Sigmoid colon (tissue), 7 donors: ENCODE measurements around the gene TASOR2. TPM values are rescaled to one million over a fixed set of nuclear protein-coding genes. Genes with fewer than 3 reads are reported as not detected.

ENCODE experiments used
- DNase-seq: peaks from one replicate; pipeline ENCODE4 v3.0.0-alpha.2; 2019
- H3K27ac ChIP-seq, 4 donors: fragments of 200-600 bp; sonication (generic); one replicate each; pipeline ENCODE4 v1.5.1; 2016 to 2019; ENCODE audit warnings: mild to moderate bottlenecking in 1 of 4
- H3K27me3 ChIP-seq, 3 donors: fragments of 200-600 bp; sonication (generic); one replicate each; pipeline ENCODE4 v1.5.1; 2019; ENCODE audit warnings: mild to moderate bottlenecking in 1 of 3
- H3K36me3 ChIP-seq, 4 donors: fragments of 200-600 bp; sonication (generic); one replicate each; pipeline ENCODE4 v1.5.1; 2016 to 2019
- H3K4me1 ChIP-seq, 4 donors: fragments of 200-600 bp; sonication (generic); one replicate each; pipeline ENCODE4 v1.5.1; 2017 to 2019
- H3K4me3 ChIP-seq, 4 donors: fragments of 200-600 bp; sonication (generic); one replicate each; pipeline ENCODE4 v1.5.1; 2017 to 2019; ENCODE audit warnings: mild to moderate bottlenecking in 2 of 4, moderate library complexity in 1 of 4
- H3K9me3 ChIP-seq, 4 donors: fragments of 200-600 bp in 3 of 4; sonication (generic) in 3 of 4; one replicate each; pipeline versions ENCODE4 v1.5.1 to v1.6.1; 2013 to 2019
- CTCF ChIP-seq, 4 experiments: fragments of 450-650 bp in 3 of 4; fragments of 200-600 bp in 1 of 4; IDR thresholded peaks; one replicate each; pipeline ENCODE4 v1.5.1; 2016 to 2019; ENCODE audit warnings: antibody characterized with exemption in 4 of 4, mild to moderate bottlenecking in 3 of 4, moderate library complexity in 2 of 4
- EP300 ChIP-seq, 4 donors: sonication (generic); formaldehyde crosslinking; IDR thresholded peaks; one replicate each; pipeline ENCODE4 v1.6.1; 2017; ENCODE audit warnings: antibody characterized with exemption in 4 of 4
- POLR2A ChIP-seq, 2 donors: fragments of 450-650 bp; IDR thresholded peaks; one replicate each; pipeline ENCODE4 v1.6.1; 2016; ENCODE audit warnings: antibody characterized with exemption in 2 of 2, mild to moderate bottlenecking in 2 of 2, moderate library complexity in 2 of 2
- POLR2AphosphoS5 ChIP-seq, 4 donors: sonication (generic); formaldehyde crosslinking; IDR thresholded peaks; one replicate each; pipeline ENCODE4 v1.6.1; 2017; ENCODE audit warnings: antibody characterized with exemption in 4 of 4
- WGBS, 2 donors: extraction: QIAGEN DNeasy Blood & Tissue Kit; methylation state at CpG; one replicate each; pipeline ENCODE4 v1.1.7; 2013; 5-methylcytosine and 5-hydroxymethylcytosine counted together
- intact Hi-C: fragments of 100-400 bp; cut with DNase I; formaldehyde crosslinking; loops from one replicate; pipeline ENCODE4 v1.15.1; 2023
- polyA plus RNA-seq, 3 donors: library from polyadenylated mRNA; stranded (reverse); fragments of 200-250 nt; gene quantifications; one replicate each; pipeline ENCODE4 v1.2.3, GENCODE V29; 2013
- total RNA-seq, 4 donors: library from RNA; depleted of rRNA; stranded (reverse); fragments of >200 nt; gene quantifications; one replicate each; pipeline ENCODE4 v1.1.0, GENCODE V29; 2016
- donor health status: healthy with polysubstance abuse.
- donor health status: Bipolar disorder and iron deficiency.
- donor health status: healthy.

TASOR2 gene
- total and polyA plus RNA-seq, 7 donors, result 3.5 to 66.7 (median 56.6) TPM

GRCh38 chr10:5645375-5645774, 39.3 kb upstream of the TASOR2 start:
- no peak overlapping the region for H3K4me3 ChIP-seq

DNA sequence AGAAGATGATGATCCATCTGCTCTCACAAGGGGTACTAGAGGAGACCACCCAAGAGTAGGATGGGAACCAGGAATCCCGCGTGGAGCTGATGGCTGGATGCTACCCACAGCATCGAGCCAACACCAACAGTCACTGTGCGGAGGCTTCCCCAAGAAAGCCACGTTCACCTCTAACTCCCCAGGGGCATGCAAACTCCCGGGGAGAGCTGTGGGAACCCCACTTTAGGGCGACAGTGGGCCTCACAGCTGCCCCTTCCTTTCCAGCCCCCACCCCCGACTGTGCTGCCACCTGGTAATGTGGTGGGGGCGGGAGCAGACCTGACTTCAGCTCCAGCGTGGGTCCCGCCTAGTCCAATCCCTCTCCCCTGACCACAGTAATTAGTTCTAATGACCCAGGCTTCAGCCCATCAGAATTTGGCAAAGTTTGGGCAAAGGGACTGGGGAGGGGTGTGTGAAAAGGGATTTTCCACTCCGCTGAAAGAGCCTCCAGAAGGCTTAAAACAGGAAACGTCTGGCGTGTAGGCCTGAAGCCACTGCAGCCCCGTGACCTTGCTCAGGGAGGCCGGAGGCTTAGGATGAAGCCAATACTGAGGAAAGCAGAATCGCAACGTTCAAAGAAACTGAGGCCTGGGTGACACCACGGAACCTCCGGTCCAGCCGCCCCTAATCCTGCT, 38.6 kb upstream of the TASOR2 start:
- 70 to 78% methylated on average over 21 of the region's 21 CpGs for WGBS, 2 donors
- TF ChIP-seq CTCF (IDR thresholded peaks at IDR 0.05) (no peak), POLR2A (IDR thresholded peaks at IDR 0.05) (no peak), EP300 (IDR thresholded peaks at IDR 0.05) (no peak), POLR2AphosphoS5 (IDR thresholded peaks at IDR 0.05) (no peak)
- intact Hi-C loops, result no loop called here
- H3K27ac ChIP-seq, result peak overlapping the region; percentile 41 to 68 (median 55)
- peaks cover 0 to 77% (median 21%) of the 10 kb centered on the region in 4 donors for H3K36me3 ChIP-seq
- no peaks in the 10 kb centered on the region for H3K4me1 ChIP-seq
- no peak overlapping the region for H3K4me3 ChIP-seq
- no peaks in the 10 kb centered on the region for H3K9me3 ChIP-seq
- H3K27me3 ChIP-seq, result no peaks in the 10 kb centered on the region
- DNase-seq, result no peak

More at GRCh38 chr10:5645375-5645774, 39.3 kb upstream of the TASOR2 start:
- H3K27ac ChIP-seq, result peak overlapping the region; percentile 41 to 68 (median 55)
- TF ChIP-seq EP300 (IDR thresholded peaks at IDR 0.05) (no peak), POLR2AphosphoS5 (IDR thresholded peaks at IDR 0.05) (no peak)
- H3K36me3 ChIP-seq, result peaks cover 2 to 77% (median 27%) of the 10 kb centered on the region in 4 donors
- intact Hi-C loops, result no loop called here
- H3K27me3 ChIP-seq, result no peaks in the 10 kb centered on the region
- no peaks in the 10 kb centered on the region for H3K9me3 ChIP-seq
- H3K4me1 ChIP-seq, result no peaks in the 10 kb centered on the region
- DNase-seq, result peak; percentile 79
- WGBS, 2 donors, result 16 to 41% methylated on average over 11 of the region's 11 CpGs

- DNase-seq, result no peak
- intact Hi-C loops, result no loop called here
- peak overlapping the region in 1 of 4 donors; percentile 16 for H3K27ac ChIP-seq
- TF ChIP-seq CTCF (IDR thresholded peaks at IDR 0.05), result no peak
- no peak for TF ChIP-seq POLR2A (IDR thresholded peaks at IDR 0.05)
- TF ChIP-seq EP300 (IDR thresholded peaks at IDR 0.05), result no peak
- TF ChIP-seq POLR2AphosphoS5 (IDR thresholded peaks at IDR 0.05), result no peak
- H3K27me3 ChIP-seq, result no peaks in the 10 kb centered on the region
- no peaks in the 10 kb centered on the region for H3K9me3 ChIP-seq
- peaks cover 0 to 66% (median 10%) of the 10 kb centered on the region in 4 donors for H3K36me3 ChIP-seq
- no peak overlapping the region for H3K4me3 ChIP-seq
- 57 to 79% methylated on average over 11 of the region's 11 CpGs for WGBS, 2 donors
- no peaks in the 10 kb centered on the region for H3K4me1 ChIP-seq
These were observed 37.0 kb upstream of the TASOR2 start for GRCh38 chr10:5647507-5648240.

DNA sequence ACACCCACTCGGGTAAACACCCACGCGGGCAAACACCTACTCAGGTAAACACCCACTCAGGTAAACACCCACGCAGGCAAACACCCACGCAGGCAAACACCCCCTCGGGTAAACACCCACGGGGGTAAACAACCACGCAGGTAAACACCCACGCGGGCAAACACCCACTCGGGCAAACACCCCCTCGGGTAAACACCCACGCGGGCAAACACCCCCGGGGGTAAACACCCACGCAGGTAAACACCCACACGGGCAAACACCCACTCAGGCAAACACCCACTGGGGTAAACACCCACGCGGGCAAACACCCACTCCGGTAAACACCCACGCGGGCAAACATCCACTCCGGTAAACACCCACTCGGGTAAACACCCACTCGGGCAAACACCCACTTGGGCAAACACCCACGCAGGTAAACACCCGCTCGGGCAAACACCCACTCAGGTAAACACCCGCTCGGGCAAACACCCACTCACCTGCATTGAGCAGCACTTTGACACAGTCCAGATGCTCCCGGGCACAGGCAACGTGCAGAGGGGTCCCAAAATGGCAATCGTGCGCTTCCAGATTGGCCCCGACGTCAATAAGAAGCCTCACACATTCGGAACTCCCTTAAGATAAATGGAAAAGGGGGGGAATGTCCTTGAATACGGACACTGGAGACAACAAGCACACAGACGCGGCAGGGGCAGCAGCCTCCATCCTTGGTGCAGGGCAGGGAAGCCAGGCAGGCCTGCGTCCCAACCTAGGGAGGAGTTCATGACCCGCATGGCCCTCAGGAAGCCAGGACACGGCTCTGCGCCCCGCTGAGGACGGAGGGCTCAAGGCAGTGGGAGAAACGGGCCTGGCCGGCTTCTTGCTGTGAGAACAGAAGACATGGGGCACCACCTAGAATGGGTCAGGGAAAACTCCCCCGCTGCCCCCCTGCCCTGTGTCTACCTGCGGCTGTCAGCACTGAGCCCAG, 35.9 kb upstream of the TASOR2 start:
- Histone ChIP-seq H3K4me1 (no peaks in the 10 kb centered on the region), H3K9me3 (no peaks in the 10 kb centered on the region), H3K27ac (no peak overlapping the region), H3K4me3 (no peak overlapping the region), H3K27me3 (no peaks in the 10 kb centered on the region), H3K36me3 (peaks cover 0 to 62% (median 10%) of the 10 kb centered on the region in 4 donors)
- no peak for DNase-seq
- no peak for TF ChIP-seq EP300 (IDR thresholded peaks at IDR 0.05)
- TF ChIP-seq POLR2A (IDR thresholded peaks at IDR 0.05), result no peak
- no peak for TF ChIP-seq CTCF (IDR thresholded peaks at IDR 0.05)
- no peak for TF ChIP-seq POLR2AphosphoS5 (IDR thresholded peaks at IDR 0.05)
- WGBS, 2 donors, result 78 to 89% methylated on average over 50 of the region's 50 CpGs
- intact Hi-C loops, result no loop called here
